Measurements from ENCODE around the gene KIF26A.

Gene KIF26A

GRCh38 chr14:104101086-104101621, 37.2 kb upstream of the KIF26A start:
- DNase-seq (ENCODE audit: low spot score): no peak

DNA sequence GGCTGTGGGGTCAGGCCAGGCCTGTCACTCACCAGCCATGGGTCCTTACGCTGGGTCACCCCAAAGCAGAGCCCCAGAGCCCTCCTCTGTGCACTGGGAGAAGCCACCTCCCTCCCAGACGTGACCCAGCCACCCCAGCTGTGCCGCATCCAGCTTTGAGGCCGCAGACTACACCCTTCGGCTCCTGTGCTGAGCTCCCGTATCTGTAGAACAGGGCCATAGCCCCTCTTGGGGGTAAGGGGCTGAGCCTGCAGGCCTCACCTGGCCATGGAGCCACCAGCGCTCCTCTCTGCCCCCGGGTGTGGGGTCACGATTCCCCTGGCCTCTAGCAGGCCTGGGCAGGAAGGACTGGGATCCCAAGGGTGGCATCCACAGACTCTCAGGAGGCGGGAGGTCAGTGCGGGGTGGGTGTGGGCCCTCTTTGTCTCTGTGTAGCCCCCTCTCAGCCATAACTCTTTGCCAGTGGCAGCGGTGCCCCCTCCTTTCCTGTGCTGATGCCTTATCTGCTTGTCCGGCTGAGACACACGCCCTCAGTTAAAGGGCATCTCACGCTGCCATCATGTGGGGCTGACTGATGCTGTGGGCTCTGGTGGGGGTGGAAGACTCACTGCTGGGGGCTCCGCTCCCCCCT, 36.6 kb upstream of the KIF26A start:
- DNase-seq (ENCODE audit: low spot score): no peak

GRCh38 chr14:104102282-104102914, 36.0 kb upstream of the KIF26A start:
- DNase-seq (ENCODE audit: low spot score): no peak

- no peak for DNase-seq (ENCODE audit: low spot score)
Observed at GRCh38 chr14:104103061-104103445, 35.3 kb upstream of the KIF26A start.

- DNase-seq (ENCODE audit: low spot score): no peak
Observed at GRCh38 chr14:104103446-104104075, 34.8 kb upstream of the KIF26A start.

- DNase-seq (ENCODE audit: low spot score): no peak
Observed at GRCh38 chr14:104104076-104104901, 34.1 kb upstream of the KIF26A start.

GRCh38 chr14:104105071-104105821, 33.1 kb upstream of the KIF26A start:
- DNase-seq (ENCODE audit: low spot score): no peak

GRCh38 chr14:104105822-104106470, 32.4 kb upstream of the KIF26A start:
- no peak for DNase-seq (ENCODE audit: low spot score)

DNA sequence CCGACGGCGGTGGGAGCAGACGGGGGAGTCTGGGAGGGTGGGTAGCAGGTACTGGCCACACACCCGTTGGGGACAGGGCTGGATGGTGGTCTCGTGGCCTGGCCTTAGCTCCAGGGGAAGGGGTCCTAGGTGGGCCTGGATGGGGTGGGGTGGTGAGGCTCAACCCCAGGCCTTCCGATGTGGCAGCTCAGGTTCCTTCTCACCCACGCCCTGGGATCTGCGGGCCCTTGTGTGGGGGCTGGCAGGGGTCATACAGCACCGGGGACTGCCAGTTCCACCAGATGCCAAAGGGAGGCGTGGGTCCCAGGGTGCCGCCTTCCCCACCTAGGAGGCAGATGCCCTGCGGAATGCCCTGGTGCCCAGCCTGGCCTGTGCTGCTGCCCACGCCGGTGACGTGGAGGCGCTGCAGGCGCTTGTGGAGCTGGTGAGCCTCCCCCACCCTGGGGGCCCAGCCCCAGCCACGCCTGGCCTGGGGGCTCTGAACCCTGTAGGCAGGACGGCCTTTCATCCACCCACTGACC, 31.9 kb upstream of the KIF26A start:
- DNase-seq (ENCODE audit: low spot score): no peak

GRCh38 chr14:104107101-104107581, 31.2 kb upstream of the KIF26A start:
- no peak for DNase-seq (ENCODE audit: low spot score)

DNA sequence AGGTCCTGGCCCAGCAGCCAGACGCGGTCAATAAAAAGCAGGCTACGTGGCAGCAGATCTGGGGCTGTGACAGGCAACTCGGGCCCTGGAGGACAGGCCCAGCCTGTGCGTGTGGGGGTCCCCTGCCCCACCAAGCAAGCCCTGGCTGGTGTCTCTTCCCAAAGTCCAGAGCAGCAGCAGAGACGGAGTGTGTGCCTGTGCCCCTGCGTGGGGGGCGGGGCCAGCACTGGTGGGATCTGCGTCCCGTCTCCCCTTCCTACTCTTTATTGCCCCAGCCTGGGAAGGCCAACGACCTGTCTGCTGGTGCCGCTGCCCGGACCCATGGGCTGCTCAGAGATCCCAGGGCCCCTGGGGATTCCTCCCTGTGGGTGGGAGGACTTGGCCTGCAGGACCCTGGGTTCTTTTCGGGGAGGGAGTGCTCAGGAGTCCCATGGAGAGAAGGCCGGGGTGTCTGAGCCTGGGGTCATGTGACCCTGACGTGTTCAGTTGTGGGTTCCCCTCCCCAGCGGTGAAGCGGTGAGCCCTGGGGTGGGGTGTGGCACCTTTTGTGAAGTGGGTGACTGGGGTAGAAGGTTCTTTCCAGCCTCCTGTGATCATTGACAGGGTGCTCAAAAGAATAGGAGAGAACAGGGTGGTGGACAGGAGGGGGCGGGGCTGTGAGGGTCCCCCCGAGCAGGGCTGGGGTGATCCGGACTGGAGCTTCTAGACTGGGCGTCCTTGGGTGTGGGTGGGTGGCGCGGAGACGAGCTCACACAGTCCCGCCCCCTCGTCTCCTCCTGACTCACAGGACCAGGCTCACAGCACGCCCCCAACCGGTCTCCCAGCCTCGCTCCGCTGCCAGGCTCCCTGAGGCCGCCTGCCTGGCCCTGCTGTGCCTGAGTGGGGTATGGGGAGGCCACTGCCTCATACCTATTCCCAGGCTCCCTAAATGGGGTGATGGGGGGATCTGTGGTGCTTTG, 30.5 kb upstream of the KIF26A start:
- DNase-seq (ENCODE audit: low spot score): no peak

GRCh38 chr14:104108570-104109541, 29.5 kb upstream of the KIF26A start:
- DNase-seq (ENCODE audit: low spot score): no peak

DNA sequence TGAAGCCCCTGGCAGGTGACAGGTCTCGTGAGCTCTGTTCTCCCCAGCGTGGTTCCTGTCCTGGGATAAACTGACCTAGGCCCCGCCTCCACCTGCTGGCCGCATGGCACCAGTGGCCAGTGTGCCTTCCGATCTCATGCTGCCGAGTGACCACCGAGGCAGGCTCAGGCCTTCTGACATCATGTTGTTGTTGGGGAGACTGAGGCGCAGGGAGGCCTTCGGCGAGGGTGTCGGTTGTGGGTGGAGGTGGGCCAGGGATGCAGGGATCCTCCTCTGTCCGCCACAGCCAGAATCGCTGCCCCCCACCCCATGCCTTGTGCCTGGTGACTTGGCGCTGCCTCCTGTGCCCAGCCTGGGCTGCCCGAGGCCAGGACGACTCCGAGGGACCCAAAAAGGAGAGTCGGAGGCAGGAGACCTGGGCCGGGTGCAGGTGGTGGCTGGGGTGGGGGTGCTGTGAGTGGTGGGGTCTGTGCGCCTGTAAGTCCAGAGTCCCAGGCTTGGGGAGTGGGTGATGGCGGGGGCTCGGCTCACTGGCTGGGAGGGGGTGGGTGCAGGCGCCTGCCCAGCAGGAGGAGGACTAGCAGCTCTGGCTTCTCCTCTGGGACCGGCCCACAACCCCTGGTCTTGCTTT, 28.5 kb upstream of the KIF26A start:
- DNase-seq (ENCODE audit: low spot score): no peak

- no peak for DNase-seq (ENCODE audit: low spot score)
Observed at GRCh38 chr14:104110491-104111209, 27.7 kb upstream of the KIF26A start.

DNA sequence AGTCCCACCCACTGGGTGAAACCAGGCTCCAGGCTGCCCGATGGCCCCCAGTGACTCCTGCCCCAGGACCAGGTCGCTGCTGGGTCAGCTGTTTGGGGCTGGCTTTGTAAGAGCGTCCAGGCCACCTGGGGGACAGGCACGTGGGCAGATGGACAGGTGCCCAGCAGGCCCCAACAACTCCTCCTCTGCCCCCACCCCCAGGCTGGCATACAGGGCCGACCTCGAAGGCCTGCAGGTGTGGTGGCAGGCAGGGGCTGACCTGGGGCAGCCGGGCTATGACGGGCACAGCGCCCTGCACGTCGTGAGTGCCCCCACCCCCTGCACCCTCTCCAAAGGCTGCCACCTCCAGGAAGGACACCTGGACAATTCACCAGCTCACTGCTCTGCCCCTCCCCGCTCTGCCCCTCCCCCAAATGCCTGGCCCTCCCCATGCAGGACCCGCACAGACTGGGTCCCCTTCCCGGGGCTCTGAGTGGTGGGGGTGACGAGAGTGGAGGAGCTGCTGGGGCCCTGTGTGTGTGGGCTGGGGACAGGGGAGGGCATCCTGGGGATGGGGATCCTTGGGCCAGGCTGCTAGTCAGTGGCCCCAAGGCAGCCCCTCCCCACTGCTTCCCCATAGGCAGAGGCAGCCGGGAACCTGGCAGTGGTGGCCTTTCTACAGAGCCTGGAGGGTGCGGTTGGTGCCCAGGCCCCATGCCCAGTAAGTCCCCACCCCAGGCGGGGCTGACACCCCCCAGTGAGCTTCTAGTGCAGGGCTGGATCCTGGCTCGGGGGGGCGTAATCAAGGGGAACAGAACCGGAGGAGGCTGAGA, 26.9 kb upstream of the KIF26A start:
- no peak for DNase-seq (ENCODE audit: low spot score)

GRCh38 chr14:104112113-104112505, 26.3 kb upstream of the KIF26A start:
- DNase-seq (ENCODE audit: low spot score): no peak

Data from globus pallidus (tissue), 1 donor.